ENCODE results near the gene RXRG. TPM values are rescaled to one million over a fixed set of nuclear protein-coding genes. Genes with fewer than 3 reads are reported as not detected.

Gene RXRG
- total and polyA plus RNA-seq, 2 of the 8 experiments (the other 6 are each of a cell fraction or from before 2014, with no cell fraction given): not detected

DNA sequence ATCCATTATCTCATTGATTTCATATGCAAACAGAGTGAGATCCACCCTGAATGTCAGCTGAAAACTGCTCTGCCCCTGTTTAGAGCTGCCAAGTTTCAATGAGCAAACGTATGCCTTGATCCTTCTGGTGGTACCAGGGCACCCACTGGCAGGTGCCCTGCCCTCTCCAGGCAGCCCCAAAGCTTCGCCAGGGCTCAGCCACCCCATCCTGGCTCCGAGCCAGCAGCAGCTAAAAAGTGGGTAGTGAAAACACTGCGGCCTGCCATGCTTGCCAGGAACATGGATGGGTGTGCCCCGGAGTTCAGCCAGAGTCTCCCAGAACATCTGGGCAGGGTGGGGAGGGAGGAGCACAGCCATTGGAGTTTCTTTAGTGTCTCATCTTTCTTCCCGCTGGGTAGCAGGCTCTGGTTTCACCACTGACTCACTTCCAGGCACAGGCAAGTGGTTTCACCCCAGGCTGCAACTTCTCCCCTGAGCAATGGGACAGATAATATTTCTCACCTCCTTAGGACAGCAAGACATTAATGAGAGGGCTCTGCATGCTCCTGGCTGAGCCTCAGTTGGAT is 80.3 kb downstream of the RXRG start:
- no peak overlapping the region for H2BK12ac ChIP-seq (ENCODE audit: low read depth, low read length)
- FAIRE-seq (no peak), DNase-seq (ENCODE audit: low read depth in 1 of 2, low spot score in 2 of 2) (no peak)
- no peak overlapping the region for H4K91ac ChIP-seq (replicated peaks; ENCODE audit: insufficient read length, low read length)
- H2AFZ ChIP-seq (ENCODE audit: low read length): no peak overlapping the region
- H3K14ac ChIP-seq (ENCODE audit: insufficient read length): no peak overlapping the region
- H3K79me1 ChIP-seq (ENCODE audit: low read depth, low read length): no peaks in the 10 kb centered on the region
- no peak overlapping the region for H2BK120ac ChIP-seq (replicated peaks; ENCODE audit: low read depth, low read length)
- H4K20me1 ChIP-seq (replicated peaks in 1 of 2; ENCODE audit: control insufficient read depth in 1 of 2, insufficient read depth in 2 of 2, low read length in 2 of 2): peaks cover 0 to 2% of the 10 kb centered on the region in 2 experiments
- no peaks in the 10 kb centered on the region for H3K23me2 ChIP-seq (ENCODE audit: low read depth, low read length)
- H3K9ac ChIP-seq (replicated peaks in 1 of 4; ENCODE audit: extremely low read depth in 1 of 4, low read depth in 3 of 4, low read length in 3 of 4): no peak overlapping the region
- no peak overlapping the region for H3K23ac ChIP-seq (ENCODE audit: insufficient read length)
- H4K5ac ChIP-seq (ENCODE audit: insufficient read length, low read depth, low read length): no peak overlapping the region
- H3K36me3 ChIP-seq (ENCODE audit: control insufficient read depth in 2 of 4, insufficient read depth in 4 of 4, low read length in 3 of 4): no peaks in the 10 kb centered on the region
- H3K4me3 ChIP-seq (ENCODE audit: extremely low read depth in 1 of 4, insufficient read depth in 2 of 4, low read depth in 3 of 4, low read length in 4 of 4): no peak overlapping the region; a peak in 1 of 8 replicates
- no peaks in the 10 kb centered on the region for H3K79me2 ChIP-seq (ENCODE audit: control insufficient read depth in 1 of 2, insufficient read depth in 2 of 2, low read length in 2 of 2)
- H3K4me2 ChIP-seq (ENCODE audit: insufficient read depth in 1 of 2, low read depth in 2 of 2, low read length in 2 of 2): no peak overlapping the region
- H2AK5ac ChIP-seq (ENCODE audit: low read depth, low read length): no peak overlapping the region
- no peak overlapping the region for H2BK15ac ChIP-seq (ENCODE audit: low read length)
- no peak overlapping the region for H2BK5ac ChIP-seq (ENCODE audit: low read depth, low read length)
- peaks cover 0 to 10% (median 5%) of the 10 kb centered on the region in 4 experiments; a peak in 4 of 7 replicates for H3K27me3 ChIP-seq (replicated peaks in 1 of 4; ENCODE audit: control insufficient read depth in 3 of 4, extremely low read depth in 1 of 4, insufficient read depth in 3 of 4, low read length in 3 of 4)
- 60% methylated on average over 6 of the region's 6 CpGs; no CpG with 5 or more reads in 1 of the 2 experiments for WGBS, 2 experiments (ENCODE audit: extremely low coverage in 1 of 2, insufficient coverage in 1 of 2, insufficient read length in 1 of 2, insufficient replicate concordance in 2 of 2, low coverage in 1 of 2, low lambda C conversion rate in 2 of 2, missing lambda C conversion rate in 1 of 2)
- no peak overlapping the region for H3K56ac ChIP-seq (replicated peaks; ENCODE audit: insufficient read length, low read depth, low read length)
- no peak overlapping the region for H2BK20ac ChIP-seq (ENCODE audit: low read length)
- no peak overlapping the region for H3K18ac ChIP-seq (ENCODE audit: extremely low read depth, low read length)
- no peak overlapping the region for H3K4ac ChIP-seq (replicated peaks; ENCODE audit: insufficient read length, low read depth, low read length)
- POLR2A ChIA-PET (ENCODE audit: partially characterized antibody): no interaction called here
- H3K27ac ChIP-seq (ENCODE audit: low read depth, low read length): no peak overlapping the region
- H3K9me3 ChIP-seq (ENCODE audit: insufficient read depth in 2 of 2, low read depth in 1 of 2, low read length in 1 of 2): no peaks in the 10 kb centered on the region
- H4K8ac ChIP-seq (ENCODE audit: extremely low read depth, insufficient read depth, low read length): no peak overlapping the region
- CTCF ChIA-PET (ENCODE audit: partially characterized antibody): interaction anchor here (1.1 to 2.1 kb wide), 6 partner anchors 8 to 212 kb away, joined by 3 to 13 read pairs (median 5); partner anchors contain the start of gene LMX1A
- peaks cover 0 to 4% (median 0%) of the 10 kb centered on the region in 4 experiments; a peak in 3 of 7 replicates for H3K4me1 ChIP-seq (replicated peaks in 1 of 4; ENCODE audit: control insufficient read depth in 3 of 4, insufficient read depth in 4 of 4, low read length in 3 of 4)
- no peak for TF ChIP-seq POLR2AphosphoS5 (IDR thresholded peaks at IDR 0.05; ENCODE audit: low read depth, low read length)
- no peak for TF ChIP-seq JUN (IDR thresholded peaks at IDR 0.05; ENCODE audit: low read depth, low read length)
- no peak for TF ChIP-seq BCL11A (IDR thresholded peaks at IDR 0.05; ENCODE audit: low read depth in 2 of 2, low read length in 2 of 2)
- no peak for TF ChIP-seq ZNF274 (IDR thresholded peaks at IDR 0.05; ENCODE audit: borderline replicate concordance, extremely low read depth, low read length)
- no peak for TF ChIP-seq TBP (IDR thresholded peaks at IDR 0.05; ENCODE audit: low read depth, low read length)
- no peak for TF ChIP-seq RAD21 (IDR thresholded peaks at IDR 0.05 in 1 of 2, conservative IDR thresholded peaks at IDR 0.05 in 1 of 2; ENCODE audit: low read depth in 2 of 2, low read length in 2 of 2)
- TF ChIP-seq NANOG (IDR thresholded peaks at IDR 0.05; ENCODE audit: insufficient read depth, low read depth, low read length, poor library complexity, severe bottlenecking): no peak
- TF ChIP-seq FOSL1 (IDR thresholded peaks at IDR 0.05; ENCODE audit: insufficient read depth, low read depth, low read length): no peak
- no peak for TF ChIP-seq SUZ12 (IDR thresholded peaks at IDR 0.05; ENCODE audit: low read length)
- no peak for TF ChIP-seq JUND (IDR thresholded peaks at IDR 0.05; ENCODE audit: low read length)
- no peak for TF ChIP-seq NRF1 (IDR thresholded peaks at IDR 0.05; ENCODE audit: low read depth, low read length)
- TF ChIP-seq MAX (IDR thresholded peaks at IDR 0.05): no peak
- TF ChIP-seq SIX5 (IDR thresholded peaks at IDR 0.05; ENCODE audit: low read depth, low read length): no peak
- no peak for TF ChIP-seq CBX5 (IDR thresholded peaks at IDR 0.05; ENCODE audit: low read depth, low read length)
